ENCODE results near the gene AP1G2. TPM values are rescaled to one million over a fixed set of nuclear protein-coding genes. Genes with fewer than 3 reads are reported as not detected.
A peak's percentile ranks its signal among the peaks of the same experiment; 100 is the strongest.

The AP1G2 gene
- total and polyA plus RNA-seq, 2 of the 13 experiments (the other 11 are each of a cell fraction or from before 2014, with no cell fraction given): 96.9 to 611 TPM

GRCh38 chr14:23564181-23564812 lies 3.3 kb downstream of the AP1G2 start (continued):
- no peak for TF ChIP-seq SKIL (CRISPR knock-in tag; IDR thresholded peaks at IDR 0.05; ENCODE audit: borderline replicate concordance)
- TF ChIP-seq MYNN (CRISPR knock-in tag; IDR thresholded peaks at IDR 0.05; ENCODE audit: low read depth): no peak
- TF ChIP-seq PBX2 (CRISPR knock-in tag; IDR thresholded peaks at IDR 0.05): no peak
- 0 out of 2 replicates have a peak, but pooled peaks have one; percentile 27 for TF ChIP-seq ZNF563 (CRISPR knock-in tag; IDR thresholded peaks at IDR 0.05)
- 0 out of 2 replicates have a peak, but pooled peaks have one; percentile 22 for TF ChIP-seq ZNF274 (CRISPR knock-in tag; IDR thresholded peaks at IDR 0.05)
- no peak for TF ChIP-seq ZBTB4 (CRISPR knock-in tag; IDR thresholded peaks at IDR 0.05; ENCODE audit: borderline replicate concordance)
- 0 out of 2 replicates have a peak, but pooled peaks have one; percentile 52 for TF ChIP-seq ZNF329 (CRISPR knock-in tag; IDR thresholded peaks at IDR 0.05; ENCODE audit: low read depth)
- TF ChIP-seq DNMT1 (CRISPR knock-in tag; IDR thresholded peaks at IDR 0.05): peak; percentile 20; the same call in 1 of the 2 replicates
- no peak for TF ChIP-seq ATF6 (CRISPR knock-in tag; conservative IDR thresholded peaks at IDR 0.05)
- no peak for TF ChIP-seq ZNF121 (CRISPR knock-in tag; IDR thresholded peaks at IDR 0.05)
- no peak for TF ChIP-seq MAFF (IDR thresholded peaks at IDR 0.05; ENCODE audit: low read depth, low read length)
- TF ChIP-seq BHLHE40 (IDR thresholded peaks at IDR 0.05; ENCODE audit: low read length): no peak
- TF ChIP-seq ZNF577 (CRISPR knock-in tag; IDR thresholded peaks at IDR 0.05; ENCODE audit: borderline replicate concordance, low read depth): no peak
- no peak for TF ChIP-seq ZNF292 (CRISPR knock-in tag; IDR thresholded peaks at IDR 0.05; ENCODE audit: borderline replicate concordance, low read depth)
- TF ChIP-seq HES4 (CRISPR knock-in tag; IDR thresholded peaks at IDR 0.05; ENCODE audit: borderline replicate concordance): peak; percentile 67; the same call in 1 of the 2 replicates
- TF ChIP-seq ZNF143 (CRISPR knock-in tag; IDR thresholded peaks at IDR 0.05): peak; percentile 39; the same call in 1 of the 2 replicates
